ENCODE results near the gene NF1.
A peak's percentile ranks its signal among the peaks of the same experiment; 100 is the strongest.
"Not testable (repeated sequence)": the region's sequence is repeated elsewhere in the genome, so short reads cannot be mapped to it uniquely, and the experiment has no call there.

NF1 gene

GRCh38 chr17:31328160-31328535 lies 233.4 kb downstream of the NF1 start:
- DNase-seq (no peak), ATAC-seq (peak; percentile 57)

GRCh38 chr17:31329221-31329620 lies 234.4 kb downstream of the NF1 start:
- DNase-seq: no peak
- ATAC-seq: no peak

GRCh38 chr17:31339906-31340661 lies 245.3 kb downstream of the NF1 start:
- DNase-seq (no peak), ATAC-seq (no peak)

GRCh38 chr17:31345191-31345747 lies 250.5 kb downstream of the NF1 start:
- not testable (repeated sequence) for ATAC-seq, DNase-seq

- no peak for DNase-seq
Measured at GRCh38 chr17:31349454-31349853, 254.7 kb downstream of the NF1 start.

GRCh38 chr17:31355935-31356334 lies 261.2 kb downstream of the NF1 start:
- ATAC-seq: no peak

More at GRCh38 chr17:31349454-31349853, 254.7 kb downstream of the NF1 start:
- no peak for ATAC-seq

GRCh38 chr17:31357091-31357490 lies 262.3 kb downstream of the NF1 start:
- ATAC-seq (no peak), DNase-seq (no peak)

More at GRCh38 chr17:31355935-31356334, 261.2 kb downstream of the NF1 start:
- DNase-seq: no peak

GRCh38 chr17:31357839-31358394 lies 263.1 kb downstream of the NF1 start:
- ATAC-seq (no peak), DNase-seq (no peak)

GRCh38 chr17:31364012-31364411 lies 269.2 kb downstream of the NF1 start:
- ATAC-seq (no peak), DNase-seq (no peak)

GRCh38 chr17:31366088-31366487 lies 271.3 kb downstream of the NF1 start:
- no peak for ATAC-seq

GRCh38 chr17:31369266-31369665 lies 274.5 kb downstream of the NF1 start:
- DNase-seq (no peak), ATAC-seq (no peak)

More at GRCh38 chr17:31366088-31366487, 271.3 kb downstream of the NF1 start:
- no peak for DNase-seq

GRCh38 chr17:31371511-31372097 lies 276.8 kb downstream of the NF1 start:
- ATAC-seq: peak; percentile 40
- no peak for DNase-seq

GRCh38 chr17:31373150-31374093 lies 278.6 kb downstream of the NF1 start:
- ATAC-seq (no peak), DNase-seq (no peak)

- ATAC-seq (no peak), DNase-seq (no peak)
Measured at GRCh38 chr17:31374094-31374447, 279.3 kb downstream of the NF1 start.

GRCh38 chr17:31374503-31374902 lies 279.7 kb downstream of the NF1 start:
- no peak for DNase-seq
- ATAC-seq: no peak

GRCh38 chr17:31378638-31379037 lies 283.9 kb downstream of the NF1 start:
- ATAC-seq (no peak), DNase-seq (no peak)

GRCh38 chr17:31379597-31380205 lies 284.9 kb downstream of the NF1 start:
- no peak for ATAC-seq
- no peak for DNase-seq

GRCh38 chr17:31381165-31381668 lies 286.4 kb downstream of the NF1 start:
- ATAC-seq (no peak), DNase-seq (no peak)

GRCh38 chr17:31382668-31383275 lies 288.0 kb downstream of the NF1 start:
- not testable (repeated sequence) for DNase-seq

GRCh38 chr17:31383488-31383887 lies 288.7 kb downstream of the NF1 start:
- DNase-seq, ATAC-seq: not testable (repeated sequence)

More at GRCh38 chr17:31382668-31383275, 288.0 kb downstream of the NF1 start:
- ATAC-seq: not testable (repeated sequence)
